DMS 273 (cell line): ENCODE results near the gene GHRH.
A peak's percentile ranks its signal among the peaks of the same experiment; 100 is the strongest.

Experiments used
- DNase-seq: peaks from one replicate; lab custom pipeline; 2025; ENCODE audit not compliant: unreplicated experiment; lab: John Stamatoyannopoulos, UW

The GHRH gene

DNA sequence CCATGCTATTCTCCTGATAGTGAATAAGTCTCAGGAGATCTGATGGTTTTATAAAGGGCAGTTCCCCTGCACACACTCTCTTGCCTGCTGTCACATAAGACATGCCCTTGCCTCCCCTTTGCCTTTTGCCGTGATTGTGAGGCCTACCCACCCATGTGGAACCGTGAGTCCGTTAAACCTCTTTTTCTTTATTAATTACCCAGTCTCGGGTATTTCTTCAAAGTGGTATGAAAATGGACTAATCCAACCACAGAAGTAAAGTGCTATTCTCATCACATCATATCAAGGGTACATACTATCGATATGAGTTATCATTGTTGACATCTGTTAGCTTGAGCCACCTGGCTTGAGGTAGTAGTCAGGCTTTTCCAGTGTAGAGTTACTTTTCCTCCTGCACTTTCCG, 30.1 kb upstream of the GHRH start:
- DNase-seq, result no peak

DNA sequence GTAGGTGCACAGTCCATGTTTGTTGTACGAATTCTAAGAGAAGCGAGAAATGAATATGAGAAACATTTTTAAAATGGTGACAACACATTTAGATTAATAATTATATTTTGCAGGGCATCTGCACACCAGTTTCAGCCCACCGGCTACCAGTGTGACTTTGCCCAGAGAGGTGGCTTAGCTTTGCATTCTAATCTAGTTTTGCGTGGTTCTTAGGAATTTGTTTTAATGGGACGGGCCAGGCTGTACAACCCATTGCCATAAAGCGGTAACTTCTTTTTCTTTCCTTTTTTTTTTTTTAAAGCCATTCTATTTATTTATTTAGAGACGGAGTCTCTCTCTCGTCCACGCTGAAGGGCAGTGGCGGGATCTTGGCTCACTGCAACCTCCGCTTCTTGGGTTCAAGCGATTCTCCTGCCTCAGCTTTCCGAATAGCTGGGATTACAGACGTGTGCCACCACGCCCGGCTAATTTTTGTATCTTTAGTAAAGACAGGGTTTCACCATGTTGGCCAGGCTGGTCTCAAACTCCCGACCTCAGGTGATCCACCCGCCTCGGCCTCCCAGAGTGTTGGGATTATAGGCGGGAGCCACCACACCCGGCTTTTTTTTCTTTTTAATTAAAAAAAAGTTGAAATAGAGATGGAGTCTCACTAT, 28.7 kb upstream of the GHRH start:
- DNase-seq, result no peak

DNA sequence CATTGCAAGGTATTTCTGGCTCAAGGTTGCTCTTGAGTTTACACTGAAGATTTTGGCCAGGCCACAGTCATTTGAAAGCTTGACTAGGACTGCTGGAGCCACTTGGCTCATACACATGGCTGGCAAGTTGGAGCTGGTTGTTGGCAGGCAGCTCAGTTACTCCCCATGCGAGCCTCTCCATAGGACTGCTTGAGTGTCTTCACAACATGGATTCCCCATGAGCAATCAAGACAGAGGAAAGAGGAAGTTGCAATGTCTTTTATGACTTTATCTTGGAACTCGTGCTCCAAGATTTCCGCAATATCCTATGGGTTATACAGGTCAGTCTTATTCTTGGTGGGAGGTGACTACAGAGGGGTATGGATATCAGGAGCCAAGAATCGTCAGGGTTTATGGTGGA, 26.5 kb upstream of the GHRH start:
- DNase-seq, result no peak

DNA sequence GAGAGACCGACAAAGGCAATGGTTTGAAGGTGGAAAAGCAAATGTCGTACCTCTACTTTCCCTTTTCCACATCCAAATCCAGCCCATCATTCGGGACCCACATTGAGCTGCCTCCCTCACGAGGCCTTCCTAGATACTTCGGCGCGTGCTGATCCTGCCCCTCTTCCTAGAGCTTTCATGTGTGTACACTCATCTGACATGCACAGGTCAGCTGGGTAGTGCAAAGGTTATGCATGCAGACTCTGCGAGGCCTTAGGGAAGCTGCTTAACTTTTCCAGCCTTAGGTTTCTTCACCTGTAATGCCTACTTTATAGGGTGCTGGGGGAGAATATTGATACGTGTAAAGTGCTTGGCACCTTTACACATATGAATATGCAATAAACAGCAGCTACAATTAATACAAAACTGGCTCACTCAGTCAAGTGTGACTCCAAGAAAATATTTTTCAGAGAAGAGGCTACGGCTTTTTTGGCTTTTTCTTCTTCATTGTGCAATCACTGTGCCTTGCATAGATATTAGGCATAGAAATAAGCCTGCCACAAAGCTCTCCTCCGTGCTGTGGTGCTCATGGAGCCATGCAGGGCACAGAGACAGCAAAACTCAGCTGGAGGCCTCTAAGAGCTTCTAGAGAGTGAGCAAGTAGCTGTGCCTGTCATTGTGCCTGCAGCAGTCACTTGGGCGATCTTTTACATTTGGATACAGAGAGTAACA, 24.2 kb upstream of the GHRH start:
- no peak for DNase-seq

DNA sequence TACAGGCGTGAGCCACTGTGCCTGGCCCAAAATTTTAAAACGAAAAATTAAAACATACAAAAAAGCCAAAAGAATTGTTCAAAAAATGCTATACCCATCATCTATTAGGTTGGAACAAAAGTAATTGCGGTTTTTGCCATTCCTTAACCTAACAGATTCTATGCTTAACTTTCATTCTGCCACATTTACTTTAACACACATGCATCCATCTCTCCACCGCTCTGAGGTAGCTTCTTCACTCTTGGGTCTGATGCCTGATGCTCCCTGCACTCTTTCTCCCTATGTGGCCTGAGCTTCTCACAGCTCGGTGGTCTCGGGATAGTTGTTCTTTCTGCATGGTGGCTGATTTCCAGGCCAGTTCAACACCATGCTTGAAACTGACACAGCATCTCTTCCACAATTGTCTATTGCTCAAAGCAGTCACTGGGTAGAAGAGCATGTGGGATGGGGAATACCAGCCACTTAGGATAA, 23.1 kb upstream of the GHRH start:
- no peak for DNase-seq

DNA sequence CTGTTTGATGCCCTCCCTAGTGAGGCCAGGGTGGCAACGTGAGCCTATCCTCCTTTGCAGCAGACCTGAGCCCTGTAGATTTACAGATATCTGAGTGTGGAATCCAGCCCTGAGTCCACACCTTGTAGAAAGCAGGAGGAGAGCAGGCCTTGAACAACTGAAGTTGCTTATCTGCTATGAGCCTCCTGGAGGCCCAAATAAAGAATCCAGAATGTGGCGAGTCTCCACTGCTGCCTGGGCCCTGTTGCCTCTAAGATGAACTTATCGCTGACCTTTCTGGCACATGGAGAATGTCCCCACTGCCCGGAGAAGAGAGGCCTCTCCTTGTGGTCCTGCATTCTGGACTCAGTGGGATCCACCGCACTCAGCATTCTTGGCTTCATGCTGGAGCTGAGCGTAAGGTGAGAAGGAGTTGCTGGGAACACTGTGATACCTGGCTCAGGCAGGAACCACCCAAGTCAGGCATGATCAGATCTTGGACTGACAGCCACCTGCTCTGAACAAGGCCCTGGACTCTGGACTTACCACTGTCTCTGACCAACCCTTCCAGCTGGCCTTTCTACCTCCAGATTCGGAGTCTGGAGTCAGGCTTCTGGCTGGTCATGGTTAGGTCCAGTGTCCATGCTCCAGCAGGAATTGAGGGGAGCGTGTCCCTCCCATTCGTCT, 22.0 kb upstream of the GHRH start:
- no peak for DNase-seq

DNA sequence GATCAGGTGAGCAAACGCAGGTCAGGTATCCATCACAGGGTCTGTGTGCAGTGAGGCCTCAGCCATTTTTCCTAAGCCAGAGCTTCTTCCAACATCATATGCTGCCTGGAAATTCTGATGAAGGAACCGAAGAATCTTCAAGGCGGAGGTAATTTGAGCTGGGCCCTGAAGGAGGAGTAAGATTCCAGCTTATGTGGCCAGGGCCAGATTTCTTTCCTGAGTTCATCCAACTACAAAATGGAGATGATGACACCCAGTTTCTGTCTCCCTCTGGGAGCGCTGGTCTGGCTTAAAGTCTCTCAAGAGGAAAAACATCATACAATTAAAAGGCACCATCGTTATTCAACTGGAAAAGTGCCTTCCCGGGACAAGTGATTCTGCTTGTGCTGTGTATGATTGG, 20.9 kb upstream of the GHRH start:
- peak; percentile 43 for DNase-seq

DNA sequence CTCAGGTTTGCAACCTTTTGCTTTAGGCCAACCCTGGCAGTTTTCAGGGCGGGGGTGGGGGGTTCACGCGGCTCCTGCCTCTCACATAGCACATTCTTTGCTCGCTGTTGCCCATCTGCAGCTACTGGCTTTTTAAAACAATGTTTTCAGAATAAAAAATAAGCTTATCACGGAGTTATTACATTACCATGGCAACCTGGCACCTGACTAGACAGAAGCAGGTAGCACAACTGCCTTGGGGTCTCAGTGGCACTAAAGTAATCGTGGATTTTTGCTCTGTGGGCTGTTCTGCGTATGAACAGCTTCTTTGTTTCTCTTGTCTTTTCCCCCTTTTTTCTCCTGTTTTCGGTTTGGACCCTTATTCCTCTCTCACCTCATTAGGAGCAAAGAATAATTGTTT, 18.8 kb upstream of the GHRH start:
- no peak for DNase-seq

DNA sequence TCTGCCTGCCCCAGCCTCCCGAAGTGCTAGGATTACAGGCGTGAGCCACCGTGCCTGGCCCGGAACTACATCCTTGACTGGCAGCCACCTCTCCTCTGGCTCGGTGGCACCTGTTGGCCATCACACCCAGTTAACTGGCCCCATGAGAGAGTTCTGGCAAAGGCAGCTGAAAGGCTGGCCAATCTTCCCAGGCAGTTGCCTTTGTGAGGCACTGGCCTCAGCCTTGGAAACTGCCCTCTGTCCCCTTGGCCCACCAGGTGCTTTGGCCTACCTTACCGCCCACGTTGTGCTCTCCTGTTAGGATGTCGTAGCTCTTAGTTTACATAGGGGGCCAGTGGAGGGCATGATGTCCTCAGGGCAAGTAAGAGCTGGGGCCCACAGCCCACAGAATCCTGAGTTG, 18.2 kb upstream of the GHRH start:
- no peak for DNase-seq

DNA sequence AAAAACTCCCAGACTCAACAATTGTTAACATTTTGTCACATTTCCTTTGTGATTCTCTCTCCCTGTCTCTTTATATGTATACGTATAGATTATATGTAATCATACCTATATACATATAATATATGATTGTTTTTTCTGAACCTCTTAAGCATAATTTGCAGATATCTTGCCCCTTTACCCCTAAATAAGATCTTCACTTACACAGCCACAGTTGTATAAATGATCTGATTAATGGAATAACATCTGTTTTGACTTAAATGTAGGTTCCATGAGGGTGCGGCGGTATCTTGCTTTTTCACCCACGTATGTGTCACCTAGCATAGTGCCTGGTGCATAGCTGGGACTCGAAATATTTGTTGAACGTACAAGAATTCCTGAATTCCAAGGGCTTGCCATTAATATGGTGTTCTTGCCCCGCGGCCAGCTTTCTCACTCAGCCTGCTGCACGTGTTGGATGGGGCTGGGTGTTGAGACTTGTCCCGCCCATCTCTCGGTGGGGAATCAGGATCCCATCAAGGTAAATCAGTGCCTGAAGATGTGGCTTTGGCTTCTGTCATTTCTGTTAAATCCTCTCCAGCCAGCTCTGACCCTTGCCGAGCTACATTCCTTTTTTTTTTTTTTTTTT, 17.5 kb upstream of the GHRH start:
- DNase-seq, result no peak

DNA sequence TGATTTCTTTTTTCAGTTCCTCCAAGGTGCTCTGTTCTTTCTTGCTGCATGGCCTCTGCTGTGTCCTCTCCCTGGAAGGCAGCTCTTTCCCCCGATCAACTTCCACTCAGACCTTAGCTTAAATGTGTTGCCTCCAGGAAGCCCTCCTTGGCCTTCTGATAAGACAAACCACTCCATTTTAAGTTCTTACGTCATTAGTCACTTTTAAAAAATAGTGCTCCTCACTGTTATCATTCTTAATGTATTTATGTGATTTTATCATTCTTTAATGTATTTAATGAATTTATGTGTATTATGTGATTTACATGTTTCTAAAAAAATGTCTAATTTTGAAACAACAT, 15.6 kb upstream of the GHRH start:
- DNase-seq, result no peak

DNA sequence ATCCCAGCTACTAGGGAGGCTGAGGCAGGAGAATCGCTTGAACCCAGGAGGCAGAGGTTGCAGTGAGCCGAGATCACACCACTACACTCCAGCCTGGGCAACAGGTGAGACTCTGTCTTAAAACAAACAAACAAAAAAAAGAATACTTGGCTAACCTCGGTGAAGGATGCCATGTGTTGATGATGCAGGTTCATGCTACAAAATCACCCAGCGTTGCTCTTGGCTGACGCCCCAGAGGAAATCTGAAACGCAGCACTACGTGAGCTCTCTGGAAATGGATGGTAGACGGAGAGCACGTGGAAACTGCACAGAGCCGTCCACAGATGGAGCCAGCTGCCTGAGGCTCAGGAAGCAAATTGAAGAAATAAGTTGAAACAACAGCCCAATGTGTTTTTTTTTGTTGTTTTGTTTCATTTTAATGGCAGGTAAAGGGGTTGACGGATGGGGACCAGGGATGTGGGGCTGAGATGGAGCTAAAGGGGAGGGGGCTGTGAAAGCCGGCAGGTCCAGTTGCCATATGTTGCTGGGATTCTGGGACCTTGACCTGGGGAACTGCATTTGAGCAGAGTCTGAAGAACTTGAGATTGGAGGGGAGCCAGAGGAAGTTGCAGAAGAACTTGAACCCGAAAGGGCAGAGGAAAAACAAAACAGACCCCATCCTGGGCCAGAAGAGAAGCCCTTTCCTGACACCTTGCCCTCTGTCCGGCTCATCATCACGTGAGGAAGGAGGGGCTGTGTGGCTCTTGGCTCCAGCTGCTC, 15.1 kb upstream of the GHRH start:
- DNase-seq, result peak; percentile 92

DNA sequence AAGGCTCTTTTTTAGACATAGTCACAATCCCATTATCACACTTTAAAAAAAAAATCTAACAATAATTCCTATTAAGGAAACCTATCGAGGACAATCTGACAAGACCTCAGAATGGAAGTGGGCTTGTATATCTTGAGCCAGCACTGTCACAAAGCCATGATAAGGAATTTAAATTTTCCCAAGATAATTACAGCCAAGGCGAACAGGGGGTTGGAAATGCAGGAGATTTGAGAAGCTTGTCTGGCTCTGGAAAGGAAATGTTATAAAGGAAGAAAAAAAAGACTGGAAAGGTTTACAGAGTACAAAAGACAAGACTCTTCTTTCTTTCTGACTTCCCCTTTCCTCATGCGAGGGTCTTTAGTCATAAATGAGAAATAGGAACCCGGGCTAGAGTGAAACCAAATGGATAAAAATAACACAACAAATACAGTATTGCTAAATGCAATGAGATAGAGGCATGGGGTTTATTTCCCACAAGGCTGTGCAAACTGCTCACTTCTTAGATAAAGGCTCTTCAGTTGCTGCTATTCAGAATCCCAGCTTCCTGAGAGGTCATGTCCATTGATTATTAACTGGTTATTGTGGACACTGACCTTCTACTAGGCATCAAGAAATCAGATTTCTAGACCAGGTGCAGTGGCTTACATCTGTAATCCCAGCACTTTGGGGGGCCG, 13.4 kb upstream of the GHRH start:
- no peak for DNase-seq

DNA sequence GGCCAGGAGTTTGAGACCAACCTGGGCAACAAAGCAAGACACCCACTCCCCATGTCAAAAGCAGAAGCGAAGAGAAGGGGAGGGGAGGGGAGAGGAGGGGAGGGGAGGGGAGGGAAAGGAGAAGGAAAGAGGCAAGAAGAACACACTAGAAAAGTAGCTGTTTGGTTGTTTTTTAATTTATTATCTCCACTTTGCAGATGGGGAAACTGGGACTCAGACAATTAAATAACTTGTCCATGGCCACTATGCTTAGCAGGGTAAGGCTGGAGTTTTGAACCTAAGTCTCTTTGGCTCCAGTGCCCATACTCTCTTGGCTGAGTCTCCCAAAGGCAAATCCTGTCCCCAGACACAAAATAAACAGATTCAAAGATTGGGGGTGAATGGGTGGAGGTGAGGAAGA, 12.4 kb upstream of the GHRH start:
- no peak for DNase-seq

DNA sequence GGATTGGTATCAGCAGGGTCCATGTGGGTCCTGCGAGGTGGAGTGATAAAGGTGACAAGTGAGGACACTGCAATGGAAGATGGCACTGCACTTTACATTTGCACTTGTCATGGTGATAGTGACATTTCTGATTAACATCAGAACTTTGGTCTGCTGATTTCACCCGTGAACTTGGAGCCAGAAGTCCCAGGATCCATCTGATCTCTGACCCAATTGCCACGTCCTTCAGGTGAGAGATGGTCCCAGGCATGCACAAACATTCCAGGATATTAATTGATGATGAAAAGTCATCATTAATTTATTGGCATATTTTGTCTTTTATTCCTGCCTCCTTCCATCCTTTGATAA, 9.8 kb upstream of the GHRH start:
- no peak for DNase-seq

DNA sequence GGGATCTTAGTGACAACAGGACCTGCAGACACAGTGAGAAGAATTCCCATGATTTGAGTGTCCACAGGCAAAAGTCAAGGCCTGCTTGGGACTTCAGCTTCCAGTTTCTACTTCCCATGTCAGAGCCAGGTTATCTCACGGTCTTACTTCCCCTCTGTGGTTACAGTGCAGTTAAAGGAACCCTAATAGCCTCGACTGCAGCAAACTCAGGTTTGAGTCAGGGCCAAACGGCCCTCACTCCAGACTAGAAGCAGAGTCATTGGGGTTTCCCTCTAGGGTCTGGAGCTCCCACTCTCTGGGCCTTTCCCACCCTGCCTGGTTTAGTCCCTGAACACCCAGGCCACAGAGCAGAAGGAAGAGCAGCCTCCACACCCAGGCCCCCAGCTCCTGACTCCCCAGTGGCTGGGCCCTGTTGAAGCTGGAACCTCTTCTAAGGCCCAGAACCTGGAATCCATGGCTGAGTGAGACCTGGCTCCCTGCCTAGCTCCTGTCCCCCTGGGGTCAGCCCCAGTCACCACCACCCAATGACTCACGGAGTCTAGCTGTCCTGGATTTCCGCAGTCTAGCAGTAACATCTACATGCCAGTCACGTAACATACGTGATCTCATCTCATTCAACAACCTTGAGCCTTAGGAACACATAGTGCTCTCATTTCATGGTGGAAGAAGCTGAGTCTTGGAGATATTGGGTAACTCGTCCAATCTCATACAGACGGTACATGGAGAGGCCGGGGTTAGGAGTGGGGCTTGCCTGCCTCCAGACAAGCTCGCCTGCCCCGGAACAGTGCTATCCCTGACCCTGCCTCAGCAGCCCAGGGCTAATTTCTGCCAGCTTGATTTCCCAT, 9.2 kb upstream of the GHRH start:
- no peak for DNase-seq

DNA sequence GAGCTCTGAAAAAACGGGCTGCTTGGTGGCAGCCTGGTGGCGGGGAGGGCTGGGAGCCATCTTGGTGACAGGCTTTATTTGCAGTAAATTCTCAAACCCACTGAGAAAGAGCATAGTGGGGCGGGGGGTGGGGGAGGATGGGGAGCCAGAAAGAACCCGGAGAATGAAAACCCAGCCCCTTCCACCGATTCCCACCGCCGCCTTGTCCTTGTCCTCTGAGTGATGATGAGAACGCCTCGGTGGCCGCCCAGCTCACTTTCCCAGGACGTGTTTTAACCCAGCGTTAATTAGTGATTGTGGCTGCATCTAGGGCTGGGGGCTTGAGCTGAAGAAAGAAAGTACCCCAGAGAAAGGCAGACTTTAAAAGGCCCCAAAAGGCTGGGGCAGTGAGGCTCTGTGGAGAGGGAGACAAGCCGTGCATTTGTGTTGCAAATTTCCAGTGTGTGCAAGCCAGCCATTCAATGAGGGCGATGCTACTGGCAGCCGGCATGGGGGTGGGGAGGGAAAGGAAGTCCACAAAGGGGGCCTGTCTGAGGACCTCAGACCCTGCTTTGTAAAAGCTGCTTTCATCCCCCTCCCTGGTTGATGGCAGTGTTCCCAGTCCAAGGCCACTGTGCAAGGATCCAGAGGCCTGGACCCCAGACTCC, 6.2 kb upstream of the GHRH start:
- no peak for DNase-seq

DNA sequence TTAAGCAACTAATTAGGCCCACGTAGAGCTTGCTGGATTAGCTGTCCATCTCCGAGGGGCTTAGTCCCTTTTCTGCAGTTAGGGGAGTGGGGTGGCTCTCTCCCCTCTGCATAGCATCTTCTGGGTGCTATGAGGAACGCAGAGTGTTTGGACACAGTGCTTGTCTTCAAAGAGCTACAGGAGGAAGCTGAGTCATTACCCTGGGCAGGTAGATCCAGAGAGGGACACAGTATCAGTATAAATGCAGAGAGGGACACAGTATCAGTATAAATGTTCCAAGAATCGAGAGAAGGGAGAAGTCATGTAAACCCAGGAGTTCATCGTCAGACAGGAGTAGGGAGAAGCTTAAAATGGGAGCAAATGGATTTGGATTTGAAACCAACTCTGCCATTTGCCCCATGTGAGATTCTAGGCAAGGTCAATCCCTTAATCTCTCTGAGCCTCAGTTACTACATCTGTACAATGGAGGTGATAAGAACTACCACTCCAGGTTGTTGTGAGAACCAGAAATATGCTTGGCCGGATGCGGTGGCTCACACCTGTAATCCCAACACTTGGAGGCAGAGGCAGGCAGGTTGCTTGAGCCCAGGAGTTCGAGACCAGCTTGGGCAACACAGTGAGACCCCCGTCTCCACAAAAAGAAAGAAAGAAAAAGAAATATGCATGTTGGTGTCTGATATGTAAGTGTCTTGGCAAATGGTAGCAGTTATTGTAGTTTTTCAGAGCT, 5.5 kb upstream of the GHRH start:
- no peak for DNase-seq

DNA sequence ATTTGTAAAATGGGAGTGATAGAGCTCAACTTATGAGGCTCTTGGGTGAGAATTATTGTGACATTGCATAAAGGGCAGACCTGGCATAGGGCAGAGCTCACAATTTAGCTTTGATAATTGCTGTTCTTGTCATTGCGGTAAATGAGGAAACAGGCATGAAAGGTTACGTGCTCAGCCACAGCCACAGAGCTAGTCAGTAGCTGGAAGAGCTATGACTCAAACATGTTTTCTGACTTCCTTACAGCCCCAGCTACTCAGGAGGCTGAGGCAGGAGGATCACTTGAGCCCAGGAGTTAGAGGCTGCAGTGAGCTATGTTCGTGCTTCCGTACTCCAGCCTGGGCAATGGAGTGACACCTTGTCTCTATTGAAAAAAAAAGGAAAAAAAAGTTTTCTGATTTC, 3.5 kb upstream of the GHRH start:
- no peak for DNase-seq
